NCI-H2171 treated with DMSO at 0.1 percent for 48 hours (cell line): Measurements from ENCODE around the gene CEP128.

ENCODE experiments used
- DNase-seq: peaks from one replicate; lab custom pipeline; 2025; lab: John Stamatoyannopoulos, UW

Gene CEP128

GRCh38 chr14:80545935-80546854 lies 395.3 kb downstream of the CEP128 start:
- DNase-seq: no peak

- DNase-seq: no peak
Observed at GRCh38 chr14:80544366-80544765, 397.2 kb downstream of the CEP128 start.

- no peak for DNase-seq
Observed at GRCh38 chr14:80543211-80543610, 398.3 kb downstream of the CEP128 start.

- no peak for DNase-seq
Observed at GRCh38 chr14:80538633-80539375, 402.7 kb downstream of the CEP128 start.

GRCh38 chr14:80537626-80538025 lies 403.9 kb downstream of the CEP128 start:
- DNase-seq: no peak

- DNase-seq: peak; percentile 74
Observed at GRCh38 chr14:80536456-80536855, 405.1 kb downstream of the CEP128 start.

GRCh38 chr14:80535171-80535570 lies 406.4 kb downstream of the CEP128 start:
- no peak for DNase-seq

- no peak for DNase-seq
Observed at GRCh38 chr14:80523518-80524117, 417.9 kb downstream of the CEP128 start.

GRCh38 chr14:80522936-80523335 lies 418.6 kb downstream of the CEP128 start:
- no peak for DNase-seq

GRCh38 chr14:80522411-80522810 lies 419.1 kb downstream of the CEP128 start:
- no peak for DNase-seq

GRCh38 chr14:80521456-80521855 lies 420.1 kb downstream of the CEP128 start:
- no peak for DNase-seq

GRCh38 chr14:80519002-80519401 lies 422.5 kb downstream of the CEP128 start:
- DNase-seq: no peak

- no peak for DNase-seq
Observed at GRCh38 chr14:80518173-80518572, 423.4 kb downstream of the CEP128 start.

- DNase-seq: no peak
Observed at GRCh38 chr14:80507292-80507869, 434.2 kb downstream of the CEP128 start.

GRCh38 chr14:80504781-80505180 lies 436.8 kb downstream of the CEP128 start:
- no peak for DNase-seq

- no peak for DNase-seq
Observed at GRCh38 chr14:80498533-80498932, 443.0 kb downstream of the CEP128 start.

GRCh38 chr14:80496090-80496489 lies 445.4 kb downstream of the CEP128 start:
- no peak for DNase-seq

GRCh38 chr14:80494769-80495168 lies 446.8 kb downstream of the CEP128 start:
- no peak for DNase-seq

- no peak for DNase-seq
Observed at GRCh38 chr14:80493620-80494019, 447.9 kb downstream of the CEP128 start.

- no peak for DNase-seq
Observed at GRCh38 chr14:80491650-80492049, 449.9 kb downstream of the CEP128 start.

- DNase-seq: no peak
Observed at GRCh38 chr14:80491131-80491530, 450.4 kb downstream of the CEP128 start.

- no peak for DNase-seq
Observed at GRCh38 chr14:80489513-80489912, 452.0 kb downstream of the CEP128 start.
